MM.1S (cell line): ENCODE measurements around the gene FAM181B.
"Not testable (repeated sequence)": the region's sequence is repeated elsewhere in the genome, so short reads cannot be mapped to it uniquely, and the experiment has no call there.

Experiments
- DNase-seq: peaks from one replicate; pipeline ENCODE4 v3.0.0-alpha.2; 2015
- H2AFZ ChIP-seq: fragments of 300-600 bp; sonication (generic); 2 replicates; pipeline ENCODE4 v1.6.0; 2016; ENCODE audit warnings: antibody characterized with exemption, low read length
- H3F3A ChIP-seq: fragments of 300-600 bp; sonication (generic); 2 replicates; pipeline ENCODE4 v1.6.1; 2016; ENCODE audit warnings: mild to moderate bottlenecking, antibody characterized with exemption, low read length, moderate library complexity, mixed read lengths; ENCODE audit not compliant: insufficient read depth
- H3K27ac ChIP-seq: fragments of 300-600 bp; sonication (generic); 2 replicates; pipeline ENCODE4 v1.5.1; 2016; ENCODE audit warnings: mild to moderate bottlenecking, low read length
- H3K27me3 ChIP-seq: fragments of 300-600 bp; sonication (generic); replicated peaks from 2 replicates; pipeline ENCODE4 v1.6.0; 2016; ENCODE audit warnings: low read length; ENCODE audit not compliant: insufficient read depth
- H3K36me3 ChIP-seq: fragments of 300-600 bp; sonication (generic); replicated peaks from 2 replicates; pipeline ENCODE4 v1.6.1; 2016; ENCODE audit warnings: mild to moderate bottlenecking, low read length, mixed read lengths; ENCODE audit not compliant: insufficient read depth
- H3K4me1 ChIP-seq: fragments of 300-600 bp; sonication (generic); 2 replicates; pipeline ENCODE4 v1.6.1; 2016; ENCODE audit warnings: low read length, mixed read lengths
- H3K4me2 ChIP-seq: fragments of 300-600 bp; sonication (generic); 2 replicates; pipeline ENCODE4 v1.6.0; 2016; ENCODE audit warnings: low read depth, low read length
- H3K4me3 ChIP-seq: fragments of 300-600 bp; sonication (generic); 2 replicates; pipeline ENCODE4 v1.5.1; 2016; ENCODE audit warnings: low read length, mixed read lengths
- H3K79me2 ChIP-seq: fragments of 300-600 bp; sonication (generic); 2 replicates; pipeline ENCODE4 v1.6.1; 2016; ENCODE audit warnings: mixed run types, low read length, mixed read lengths
- H3K9ac ChIP-seq: fragments of 300-600 bp; sonication (generic); 2 replicates; pipeline ENCODE4 v1.6.1; 2016; ENCODE audit warnings: low read length, mixed read lengths
- H3K9me2 ChIP-seq: fragments of 300-600 bp; sonication (generic); replicated peaks from 2 replicates; pipeline ENCODE4 v1.6.1; 2016; ENCODE audit warnings: mild to moderate bottlenecking, low read length, mixed read lengths; ENCODE audit not compliant: insufficient read depth
- H3K9me3 ChIP-seq: fragments of 300-600 bp; sonication (generic); replicated peaks from 2 replicates; pipeline ENCODE4 v1.6.1; 2016; ENCODE audit warnings: mild to moderate bottlenecking, low read length, mixed read lengths; ENCODE audit not compliant: insufficient read depth
- H4K20me1 ChIP-seq: fragments of 300-600 bp; sonication (generic); 2 replicates; pipeline ENCODE4 v1.6.1; 2016; ENCODE audit warnings: mild to moderate bottlenecking, low read length, moderate library complexity, mixed read lengths; ENCODE audit not compliant: insufficient read depth
- EZH2 ChIP-seq: fragments of 300-600 bp; sonication (generic); optimal IDR thresholded peaks from 2 replicates; pipeline ENCODE3; 2017; ENCODE audit warnings: low read depth, mild to moderate bottlenecking, antibody characterized with exemption, low read length, mixed read lengths
- EZH2phosphoT487 ChIP-seq: fragments of 300-600 bp; sonication (generic); IDR thresholded peaks from 2 replicates; pipeline ENCODE4 v1.6.1; 2018; ENCODE audit warnings: antibody characterized with exemption, low read length
- TF ChIP-seq, protein P1 (sequence below): fragments of 300-600 bp; sonication (generic); IDR thresholded peaks from 2 replicates; pipeline ENCODE4 v1.5.1; 2016; ENCODE audit warnings: antibody characterized with exemption, low read length, mixed read lengths

FAM181B gene

DNA sequence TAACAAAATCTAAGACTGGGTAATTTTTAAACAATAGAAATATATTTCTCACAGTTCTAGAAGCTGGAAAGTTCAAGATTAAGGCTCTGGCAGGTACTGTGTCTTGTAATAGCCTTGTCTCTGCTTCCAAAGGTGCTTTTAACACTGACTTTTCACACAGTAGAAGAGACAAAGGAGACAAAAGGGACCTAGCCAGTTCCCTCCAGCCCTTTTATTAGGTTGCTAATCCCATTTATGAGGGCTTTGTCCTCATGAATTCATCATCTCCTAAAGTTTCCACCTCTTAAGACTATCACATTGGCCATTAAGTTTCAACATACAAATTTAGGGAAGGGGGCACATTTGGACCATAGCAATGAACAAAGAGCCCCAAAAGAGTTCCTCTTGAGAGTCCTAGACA, 40.7 kb downstream of the FAM181B start:
- no peak overlapping the region for H2AFZ ChIP-seq
- H3K9ac ChIP-seq: no peak overlapping the region
- no peaks in the 10 kb centered on the region for H3K4me1 ChIP-seq
- H3K27ac ChIP-seq: no peak overlapping the region
- H3K79me2 ChIP-seq: no peaks in the 10 kb centered on the region
- no peaks in the 10 kb centered on the region for H4K20me1 ChIP-seq
- no peaks in the 10 kb centered on the region for H3K36me3 ChIP-seq
- H3K9me3 ChIP-seq: no peaks in the 10 kb centered on the region
- DNase-seq: no peak
- H3K27me3 ChIP-seq: no peaks in the 10 kb centered on the region
- no peaks in the 10 kb centered on the region for H3K9me2 ChIP-seq
- H3F3A ChIP-seq: no peaks in the 10 kb centered on the region
- no peak overlapping the region for H3K4me3 ChIP-seq
- no peak for TF ChIP-seq EZH2phosphoT487
- no peak for TF ChIP-seq EZH2
- TF ChIP-seq, protein P1, sequence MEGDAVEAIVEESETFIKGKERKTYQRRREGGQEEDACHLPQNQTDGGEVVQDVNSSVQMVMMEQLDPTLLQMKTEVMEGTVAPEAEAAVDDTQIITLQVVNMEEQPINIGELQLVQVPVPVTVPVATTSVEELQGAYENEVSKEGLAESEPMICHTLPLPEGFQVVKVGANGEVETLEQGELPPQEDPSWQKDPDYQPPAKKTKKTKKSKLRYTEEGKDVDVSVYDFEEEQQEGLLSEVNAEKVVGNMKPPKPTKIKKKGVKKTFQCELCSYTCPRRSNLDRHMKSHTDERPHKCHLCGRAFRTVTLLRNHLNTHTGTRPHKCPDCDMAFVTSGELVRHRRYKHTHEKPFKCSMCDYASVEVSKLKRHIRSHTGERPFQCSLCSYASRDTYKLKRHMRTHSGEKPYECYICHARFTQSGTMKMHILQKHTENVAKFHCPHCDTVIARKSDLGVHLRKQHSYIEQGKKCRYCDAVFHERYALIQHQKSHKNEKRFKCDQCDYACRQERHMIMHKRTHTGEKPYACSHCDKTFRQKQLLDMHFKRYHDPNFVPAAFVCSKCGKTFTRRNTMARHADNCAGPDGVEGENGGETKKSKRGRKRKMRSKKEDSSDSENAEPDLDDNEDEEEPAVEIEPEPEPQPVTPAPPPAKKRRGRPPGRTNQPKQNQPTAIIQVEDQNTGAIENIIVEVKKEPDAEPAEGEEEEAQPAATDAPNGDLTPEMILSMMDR: no peak
- no peak overlapping the region for H3K4me2 ChIP-seq

DNA sequence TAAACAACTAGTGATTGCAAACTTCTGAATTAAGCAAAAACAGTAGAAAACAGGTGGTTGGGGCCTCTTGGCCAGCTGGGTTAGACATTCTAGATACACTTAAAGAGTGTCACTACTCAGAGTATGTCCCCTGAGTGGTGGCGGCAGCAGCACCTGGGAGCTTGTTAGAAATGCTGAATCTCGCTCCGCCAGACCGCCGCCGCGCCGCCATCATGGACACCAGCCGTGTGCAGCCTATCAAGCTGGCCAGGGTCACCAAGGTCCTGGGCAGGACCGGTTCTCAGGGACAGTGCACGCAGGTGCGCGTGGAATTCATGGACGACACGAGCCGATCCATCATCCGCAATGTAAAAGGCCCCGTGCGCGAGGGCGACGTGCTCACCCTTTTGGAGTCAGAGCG, 44.3 kb downstream of the FAM181B start:
- not testable (repeated sequence) for H3K4me3 ChIP-seq, H3K4me1 ChIP-seq, H3K9me3 ChIP-seq, H3K4me2 ChIP-seq, H3K79me2 ChIP-seq, H3K9ac ChIP-seq, H3K27ac ChIP-seq, H3K36me3 ChIP-seq, H3F3A ChIP-seq, H2AFZ ChIP-seq, H4K20me1 ChIP-seq, H3K27me3 ChIP-seq, DNase-seq, H3K9me2 ChIP-seq

DNA sequence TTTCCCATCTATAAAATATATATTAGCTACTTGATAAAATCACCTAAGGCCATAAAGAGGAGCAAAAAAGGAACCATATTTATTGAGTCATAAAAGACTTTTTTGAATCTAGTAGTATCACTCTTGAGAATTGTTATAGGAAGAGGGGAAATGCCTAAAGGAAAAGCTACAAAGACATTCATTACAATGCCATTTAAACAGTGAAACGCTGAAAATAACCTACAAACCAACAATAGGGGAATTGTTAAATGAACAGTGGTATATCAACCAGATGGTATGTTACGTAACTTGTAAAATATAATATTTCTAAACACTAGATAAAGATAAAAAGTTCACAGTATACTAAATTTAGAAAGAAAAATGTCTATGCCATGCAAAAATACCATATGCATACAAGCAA, 47.5 kb downstream of the FAM181B start:
- Histone ChIP-seq H3K36me3 (no peaks in the 10 kb centered on the region), H3F3A (no peaks in the 10 kb centered on the region), H3K4me2 (no peak overlapping the region), H3K9ac (no peak overlapping the region), H3K4me3 (no peak overlapping the region), H3K79me2 (no peaks in the 10 kb centered on the region), H3K4me1 (0 out of 2 replicates have a peak, but pooled peaks cover 2% of the 10 kb centered on the region), H2AFZ (no peak overlapping the region), H4K20me1 (no peaks in the 10 kb centered on the region), H3K27ac (no peak overlapping the region), H3K9me3 (no peaks in the 10 kb centered on the region), H3K9me2 (no peaks in the 10 kb centered on the region), H3K27me3 (no peaks in the 10 kb centered on the region)
- DNase-seq: no peak
- TF ChIP-seq, protein P1: no peak
- TF ChIP-seq EZH2: no peak
- no peak for TF ChIP-seq EZH2phosphoT487

DNA sequence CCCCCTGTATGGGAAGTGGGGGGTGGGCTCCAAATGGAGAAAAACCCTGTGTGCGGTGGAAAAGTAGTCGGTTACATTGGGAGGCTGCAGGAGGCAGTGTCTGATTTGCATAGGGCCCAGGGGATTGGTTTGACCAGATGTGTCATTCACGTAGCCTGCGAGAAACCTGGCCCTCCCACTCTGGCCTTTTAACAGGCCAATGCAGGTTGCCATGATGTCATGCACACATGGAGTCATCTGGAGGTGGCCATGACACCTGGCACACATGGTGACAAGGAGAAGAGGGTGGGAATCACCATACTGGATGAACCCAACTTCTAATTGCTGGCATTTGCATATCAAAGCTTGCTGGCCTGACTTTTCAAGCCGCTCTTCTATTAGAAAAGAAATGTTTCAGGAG, 50.6 kb downstream of the FAM181B start:
- Histone ChIP-seq H3K9me3 (no peaks in the 10 kb centered on the region), H3K4me3 (no peak overlapping the region), H3K9me2 (no peaks in the 10 kb centered on the region), H3K27ac (no peak overlapping the region), H3K79me2 (no peaks in the 10 kb centered on the region), H2AFZ (no peak overlapping the region), H4K20me1 (no peaks in the 10 kb centered on the region), H3K4me2 (no peak overlapping the region), H3K36me3 (no peaks in the 10 kb centered on the region), H3K9ac (no peak overlapping the region), H3K4me1 (peaks cover 10% of the 10 kb centered on the region; the same call in 1 of the 2 replicates), H3K27me3 (no peaks in the 10 kb centered on the region), H3F3A (no peaks in the 10 kb centered on the region)
- no peak for DNase-seq
- TF ChIP-seq EZH2 (no peak), EZH2phosphoT487 (no peak)
- TF ChIP-seq, protein P1: no peak
